HEK293T (cell line): ENCODE results near the gene OR10G3.
"Not testable (repeated sequence)": the region's sequence is repeated elsewhere in the genome, so short reads cannot be mapped to it uniquely, and the experiment has no call there.

Experiments
- ARNT ChIP-seq: fragments of 450-650 bp; IDR thresholded peaks from 2 replicates; pipeline ENCODE4 v1.6.1; 2017; ENCODE audit warnings: mild to moderate bottlenecking
- BHLHE40 ChIP-seq: fragments of 450-650 bp; IDR thresholded peaks from 2 replicates; pipeline ENCODE4 v1.6.1; 2016; ENCODE audit warnings: mild to moderate bottlenecking, moderate library complexity, borderline replicate concordance
- CTBP1 ChIP-seq: fragments of 450-650 bp; IDR thresholded peaks from 2 replicates; pipeline ENCODE4 v1.6.1; 2016; ENCODE audit warnings: borderline replicate concordance
- ELF4 ChIP-seq: fragments of 450-650 bp; IDR thresholded peaks from 2 replicates; pipeline ENCODE4 v1.6.1; 2017; ENCODE audit warnings: antibody characterized with exemption
- FOXK2 ChIP-seq: fragments of 450-650 bp; IDR thresholded peaks from 2 replicates; pipeline ENCODE4 v1.6.1; 2016; ENCODE audit warnings: mild to moderate bottlenecking
- FOXM1 ChIP-seq: fragments of 450-650 bp; IDR thresholded peaks from 2 replicates; pipeline ENCODE4 v1.6.1; 2017; ENCODE audit warnings: mild to moderate bottlenecking, borderline replicate concordance
- HDGF ChIP-seq: fragments of 450-650 bp; IDR thresholded peaks from 2 replicates; pipeline ENCODE4 v1.6.1; 2017; ENCODE audit warnings: antibody characterized with exemption, borderline replicate concordance
- L3MBTL2 ChIP-seq: fragments of 450-650 bp; conservative IDR thresholded peaks from 2 replicates; pipeline ENCODE4 v1.6.1; 2016; ENCODE audit warnings: mild to moderate bottlenecking
- PKNOX1 ChIP-seq: fragments of 450-650 bp; IDR thresholded peaks from 2 replicates; pipeline ENCODE4 v1.6.1; 2016
- SP1 ChIP-seq: fragments of 450-650 bp; IDR thresholded peaks from 2 replicates; pipeline ENCODE4 v1.6.1; 2017
- SUZ12 ChIP-seq: fragments of 450-650 bp; IDR thresholded peaks from 2 replicates; pipeline ENCODE4 v1.6.1; 2016; ENCODE audit warnings: mild to moderate bottlenecking
- TARDBP ChIP-seq: fragments of 450-650 bp; IDR thresholded peaks from 2 replicates; pipeline ENCODE4 v1.6.1; 2016
- ZNF384 ChIP-seq: fragments of 450-650 bp; IDR thresholded peaks from 2 replicates; pipeline ENCODE4 v1.6.1; 2016

- TF ChIP-seq PKNOX1, SP1, ZNF384, ELF4, TARDBP, HDGF, FOXM1, SUZ12, ARNT, BHLHE40, L3MBTL2, FOXK2, CTBP1: not testable (repeated sequence)
These were observed 22.3 kb upstream of the OR10G3 start for GRCh38 chr14:21602181-21602580.
